ENCODE data around the gene SLC36A1. TPM values are rescaled to one million over a fixed set of nuclear protein-coding genes. Genes with fewer than 3 reads are reported as not detected.

The SLC36A1 gene
- total and polyA plus RNA-seq, 2 of the 8 experiments (the other 6 are each of a cell fraction or from before 2014, with no cell fraction given), result 6.6 to 9.6 TPM

DNA sequence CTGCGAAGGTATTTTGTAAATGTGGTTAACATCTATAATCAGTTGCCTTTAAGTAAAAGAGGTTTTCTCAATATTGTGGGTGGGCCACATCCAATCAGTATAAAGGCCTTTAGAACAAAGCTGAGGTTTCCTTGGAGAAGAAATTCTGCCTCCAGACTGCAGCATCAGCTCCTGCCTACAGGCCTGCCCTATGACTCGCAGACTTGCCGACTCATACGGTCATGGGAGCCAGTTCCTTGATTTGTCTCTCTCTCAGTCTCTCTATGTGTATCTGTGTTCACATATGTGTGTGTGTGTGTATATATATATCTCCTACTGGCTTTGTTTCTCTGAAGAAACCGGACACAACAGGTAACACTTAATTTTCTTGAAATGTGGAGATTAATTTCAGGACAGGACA, 45.3 kb downstream of the SLC36A1 start (continued):
- TF ChIP-seq, protein P1, sequence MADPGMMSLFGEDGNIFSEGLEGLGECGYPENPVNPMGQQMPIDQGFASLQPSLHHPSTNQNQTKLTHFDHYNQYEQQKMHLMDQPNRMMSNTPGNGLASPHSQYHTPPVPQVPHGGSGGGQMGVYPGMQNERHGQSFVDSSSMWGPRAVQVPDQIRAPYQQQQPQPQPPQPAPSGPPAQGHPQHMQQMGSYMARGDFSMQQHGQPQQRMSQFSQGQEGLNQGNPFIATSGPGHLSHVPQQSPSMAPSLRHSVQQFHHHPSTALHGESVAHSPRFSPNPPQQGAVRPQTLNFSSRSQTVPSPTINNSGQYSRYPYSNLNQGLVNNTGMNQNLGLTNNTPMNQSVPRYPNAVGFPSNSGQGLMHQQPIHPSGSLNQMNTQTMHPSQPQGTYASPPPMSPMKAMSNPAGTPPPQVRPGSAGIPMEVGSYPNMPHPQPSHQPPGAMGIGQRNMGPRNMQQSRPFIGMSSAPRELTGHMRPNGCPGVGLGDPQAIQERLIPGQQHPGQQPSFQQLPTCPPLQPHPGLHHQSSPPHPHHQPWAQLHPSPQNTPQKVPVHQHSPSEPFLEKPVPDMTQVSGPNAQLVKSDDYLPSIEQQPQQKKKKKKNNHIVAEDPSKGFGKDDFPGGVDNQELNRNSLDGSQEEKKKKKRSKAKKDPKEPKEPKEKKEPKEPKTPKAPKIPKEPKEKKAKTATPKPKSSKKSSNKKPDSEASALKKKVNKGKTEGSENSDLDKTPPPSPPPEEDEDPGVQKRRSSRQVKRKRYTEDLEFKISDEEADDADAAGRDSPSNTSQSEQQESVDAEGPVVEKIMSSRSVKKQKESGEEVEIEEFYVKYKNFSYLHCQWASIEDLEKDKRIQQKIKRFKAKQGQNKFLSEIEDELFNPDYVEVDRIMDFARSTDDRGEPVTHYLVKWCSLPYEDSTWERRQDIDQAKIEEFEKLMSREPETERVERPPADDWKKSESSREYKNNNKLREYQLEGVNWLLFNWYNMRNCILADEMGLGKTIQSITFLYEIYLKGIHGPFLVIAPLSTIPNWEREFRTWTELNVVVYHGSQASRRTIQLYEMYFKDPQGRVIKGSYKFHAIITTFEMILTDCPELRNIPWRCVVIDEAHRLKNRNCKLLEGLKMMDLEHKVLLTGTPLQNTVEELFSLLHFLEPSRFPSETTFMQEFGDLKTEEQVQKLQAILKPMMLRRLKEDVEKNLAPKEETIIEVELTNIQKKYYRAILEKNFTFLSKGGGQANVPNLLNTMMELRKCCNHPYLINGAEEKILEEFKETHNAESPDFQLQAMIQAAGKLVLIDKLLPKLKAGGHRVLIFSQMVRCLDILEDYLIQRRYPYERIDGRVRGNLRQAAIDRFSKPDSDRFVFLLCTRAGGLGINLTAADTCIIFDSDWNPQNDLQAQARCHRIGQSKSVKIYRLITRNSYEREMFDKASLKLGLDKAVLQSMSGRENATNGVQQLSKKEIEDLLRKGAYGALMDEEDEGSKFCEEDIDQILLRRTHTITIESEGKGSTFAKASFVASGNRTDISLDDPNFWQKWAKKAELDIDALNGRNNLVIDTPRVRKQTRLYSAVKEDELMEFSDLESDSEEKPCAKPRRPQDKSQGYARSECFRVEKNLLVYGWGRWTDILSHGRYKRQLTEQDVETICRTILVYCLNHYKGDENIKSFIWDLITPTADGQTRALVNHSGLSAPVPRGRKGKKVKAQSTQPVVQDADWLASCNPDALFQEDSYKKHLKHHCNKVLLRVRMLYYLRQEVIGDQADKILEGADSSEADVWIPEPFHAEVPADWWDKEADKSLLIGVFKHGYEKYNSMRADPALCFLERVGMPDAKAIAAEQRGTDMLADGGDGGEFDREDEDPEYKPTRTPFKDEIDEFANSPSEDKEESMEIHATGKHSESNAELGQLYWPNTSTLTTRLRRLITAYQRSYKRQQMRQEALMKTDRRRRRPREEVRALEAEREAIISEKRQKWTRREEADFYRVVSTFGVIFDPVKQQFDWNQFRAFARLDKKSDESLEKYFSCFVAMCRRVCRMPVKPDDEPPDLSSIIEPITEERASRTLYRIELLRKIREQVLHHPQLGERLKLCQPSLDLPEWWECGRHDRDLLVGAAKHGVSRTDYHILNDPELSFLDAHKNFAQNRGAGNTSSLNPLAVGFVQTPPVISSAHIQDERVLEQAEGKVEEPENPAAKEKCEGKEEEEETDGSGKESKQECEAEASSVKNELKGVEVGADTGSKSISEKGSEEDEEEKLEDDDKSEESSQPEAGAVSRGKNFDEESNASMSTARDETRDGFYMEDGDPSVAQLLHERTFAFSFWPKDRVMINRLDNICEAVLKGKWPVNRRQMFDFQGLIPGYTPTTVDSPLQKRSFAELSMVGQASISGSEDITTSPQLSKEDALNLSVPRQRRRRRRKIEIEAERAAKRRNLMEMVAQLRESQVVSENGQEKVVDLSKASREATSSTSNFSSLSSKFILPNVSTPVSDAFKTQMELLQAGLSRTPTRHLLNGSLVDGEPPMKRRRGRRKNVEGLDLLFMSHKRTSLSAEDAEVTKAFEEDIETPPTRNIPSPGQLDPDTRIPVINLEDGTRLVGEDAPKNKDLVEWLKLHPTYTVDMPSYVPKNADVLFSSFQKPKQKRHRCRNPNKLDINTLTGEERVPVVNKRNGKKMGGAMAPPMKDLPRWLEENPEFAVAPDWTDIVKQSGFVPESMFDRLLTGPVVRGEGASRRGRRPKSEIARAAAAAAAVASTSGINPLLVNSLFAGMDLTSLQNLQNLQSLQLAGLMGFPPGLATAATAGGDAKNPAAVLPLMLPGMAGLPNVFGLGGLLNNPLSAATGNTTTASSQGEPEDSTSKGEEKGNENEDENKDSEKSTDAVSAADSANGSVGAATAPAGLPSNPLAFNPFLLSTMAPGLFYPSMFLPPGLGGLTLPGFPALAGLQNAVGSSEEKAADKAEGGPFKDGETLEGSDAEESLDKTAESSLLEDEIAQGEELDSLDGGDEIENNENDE (IDR thresholded peaks at IDR 0.05; ENCODE audit: insufficient replicate concordance, low read length), result no peak
- TF ChIP-seq, protein P2, sequence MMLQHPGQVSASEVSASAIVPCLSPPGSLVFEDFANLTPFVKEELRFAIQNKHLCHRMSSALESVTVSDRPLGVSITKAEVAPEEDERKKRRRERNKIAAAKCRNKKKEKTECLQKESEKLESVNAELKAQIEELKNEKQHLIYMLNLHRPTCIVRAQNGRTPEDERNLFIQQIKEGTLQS (IDR thresholded peaks at IDR 0.05; ENCODE audit: insufficient read depth, low read depth, low read length), result no peak
- TF ChIP-seq POLR2A (IDR thresholded peaks at IDR 0.05; ENCODE audit: control extremely low read depth in 1 of 2, low read depth in 2 of 2, low read length in 2 of 2) (no peak), PHF8 (conservative IDR thresholded peaks at IDR 0.05; ENCODE audit: low read depth, low read length) (no peak), HDAC2 (IDR thresholded peaks at IDR 0.05; ENCODE audit: borderline replicate concordance in 1 of 2, low read depth in 2 of 2, low read length in 2 of 2) (no peak), JUN (IDR thresholded peaks at IDR 0.05; ENCODE audit: low read depth, low read length) (no peak)
